ENCODE data around the gene RNF130.

- TF ChIP-seq POLR2A (IDR thresholded peaks at IDR 0.05) (no peak), POLR2AphosphoS5 (IDR thresholded peaks at IDR 0.05) (no peak)
These were observed 162.3 kb downstream of the RNF130 start for GRCh38 chr5:179909224-179909623.
